ENCODE results near the gene DLG2.

Gene DLG2

DNA sequence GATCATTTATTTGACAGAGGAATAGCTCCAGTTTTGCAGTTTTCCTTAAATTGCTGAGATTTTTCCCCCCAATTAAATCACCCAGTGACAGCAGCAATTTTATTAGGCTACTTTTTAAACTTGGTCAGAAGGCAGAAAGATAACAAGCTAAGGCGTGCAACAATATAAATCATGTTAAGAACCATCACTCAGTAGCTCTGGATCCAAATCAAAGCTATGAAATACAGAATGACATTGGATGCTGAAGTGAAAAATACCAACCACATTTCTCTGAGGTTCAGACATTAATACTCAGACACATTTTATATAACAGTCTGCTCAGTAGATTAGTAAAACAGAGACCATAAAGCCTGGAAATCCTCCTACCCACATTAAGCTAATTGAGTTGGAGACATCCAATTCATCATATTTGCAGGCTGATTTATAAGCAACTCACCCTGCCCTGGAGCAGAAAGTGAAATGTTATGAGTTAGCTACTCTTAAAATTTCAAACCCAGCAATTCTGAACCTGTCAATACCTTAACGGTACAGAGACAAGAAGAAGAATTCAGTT, 1108.4 kb downstream of the DLG2 start:
- DNase-seq (ENCODE audit: low read depth in 4 of 4, low spot score in 1 of 4), result no peak

GRCh38 chr11:84514436-84514835, 1112.7 kb downstream of the DLG2 start:
- no peak for DNase-seq (ENCODE audit: low read depth in 4 of 4, low spot score in 1 of 4)

DNA sequence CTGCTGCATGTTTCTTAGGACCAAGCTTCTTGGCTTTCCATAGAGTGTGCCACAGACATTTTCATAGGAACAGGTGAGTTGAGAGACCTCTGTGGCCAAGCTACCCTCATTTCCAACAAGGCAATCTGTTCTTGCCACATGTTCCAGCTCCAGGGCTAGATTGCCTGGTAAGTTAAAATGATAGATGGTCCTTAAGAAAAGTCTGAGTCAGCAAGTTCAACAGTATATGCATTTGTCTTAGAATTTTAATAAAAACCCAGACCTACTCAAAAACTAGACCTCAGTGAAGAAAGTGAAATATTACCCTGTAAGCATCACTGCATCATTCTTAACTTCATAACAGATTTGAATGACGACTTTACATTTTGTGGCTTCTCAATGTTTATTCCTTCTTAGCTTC, 1123.6 kb downstream of the DLG2 start:
- no peak for DNase-seq (ENCODE audit: low read depth in 4 of 4, low spot score in 1 of 4)

DNA sequence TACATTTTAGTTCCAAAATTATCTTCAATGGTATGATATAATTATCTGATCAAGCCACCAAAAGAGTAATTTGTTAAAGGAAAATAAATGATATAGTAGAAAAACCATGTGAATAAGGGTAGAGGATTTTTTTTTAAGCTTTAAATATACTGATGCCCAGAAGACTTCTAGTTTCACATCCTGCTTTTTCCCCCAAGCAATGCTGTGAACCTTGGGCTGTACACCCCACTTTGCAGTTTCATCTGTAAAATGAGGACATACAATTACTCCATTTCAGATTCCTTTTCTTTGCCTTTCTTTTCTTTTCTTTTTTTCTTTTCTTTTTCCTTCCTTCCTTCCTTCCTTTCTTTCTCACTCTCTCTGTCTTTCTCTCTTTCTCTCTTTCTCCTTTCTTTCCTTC, 1125.4 kb downstream of the DLG2 start:
- no peak for DNase-seq (ENCODE audit: low read depth in 4 of 4, low spot score in 1 of 4)

- no peak for DNase-seq (ENCODE audit: low read depth in 4 of 4, low spot score in 1 of 4)
Observed at GRCh38 chr11:84497981-84498411, 1129.1 kb downstream of the DLG2 start.

DNA sequence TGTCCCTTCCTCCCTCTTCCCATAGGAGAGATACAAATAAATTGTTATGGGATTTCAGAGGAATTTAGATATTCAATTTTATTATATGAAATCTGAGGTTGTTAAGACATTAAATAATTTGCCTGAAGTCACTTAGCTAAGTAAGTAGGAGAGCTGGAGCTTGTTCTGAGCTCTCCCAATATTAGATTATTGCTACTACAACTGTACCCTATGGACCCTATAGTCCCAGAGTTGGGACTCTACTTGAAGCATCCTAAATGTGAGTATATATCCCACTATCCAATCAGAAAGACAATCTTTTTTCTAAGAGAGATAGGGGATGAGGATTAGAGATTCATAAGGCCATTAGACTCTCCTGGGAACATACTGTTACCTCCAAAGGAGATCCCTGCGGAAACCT, 1130.0 kb downstream of the DLG2 start:
- DNase-seq (ENCODE audit: low read depth in 4 of 4, low spot score in 1 of 4), result no peak

DNA sequence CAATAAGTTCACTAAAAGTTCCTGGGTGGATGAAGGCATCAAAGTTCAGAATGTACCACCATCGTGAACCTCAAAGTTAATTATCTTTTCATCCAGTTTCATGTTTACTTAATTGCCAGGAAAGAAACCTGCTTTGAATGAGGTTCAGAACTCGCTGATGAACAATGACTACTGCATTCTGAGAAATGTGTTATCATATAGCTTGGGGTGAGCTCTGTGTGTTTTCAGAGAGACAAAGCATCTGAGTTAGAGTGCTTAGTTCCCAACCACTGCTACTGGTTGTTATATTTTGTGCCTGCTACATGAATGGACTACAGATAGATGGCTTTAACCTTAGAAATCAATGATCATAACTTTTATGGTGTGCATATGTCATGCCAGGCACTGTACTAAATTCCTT, 1131.0 kb downstream of the DLG2 start:
- no peak for DNase-seq (ENCODE audit: low read depth in 4 of 4, low spot score in 1 of 4)

DNA sequence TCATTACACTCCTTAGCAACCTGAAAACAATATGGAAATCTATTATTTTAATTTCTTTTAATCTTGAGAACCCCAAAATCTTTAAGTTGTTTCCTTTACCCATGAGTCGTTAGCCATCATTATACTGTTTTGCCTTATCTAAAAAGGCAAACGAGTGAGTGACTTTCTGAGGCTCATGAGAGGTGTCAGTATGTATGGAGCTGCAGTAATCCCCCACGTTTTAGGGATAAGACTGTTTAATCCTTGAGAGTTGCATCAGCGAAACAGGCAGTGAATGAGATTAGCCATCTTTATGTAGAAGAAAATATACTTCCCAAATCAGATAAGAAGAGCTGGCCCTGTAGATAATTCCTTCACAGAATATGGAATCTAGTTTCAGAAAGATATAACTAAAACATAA, 1147.0 kb downstream of the DLG2 start:
- no peak for DNase-seq (ENCODE audit: low read depth in 4 of 4, low spot score in 1 of 4)

GRCh38 chr11:84476581-84476980, 1150.6 kb downstream of the DLG2 start:
- no peak for DNase-seq (ENCODE audit: low read depth in 4 of 4, low spot score in 1 of 4)

GRCh38 chr11:84471501-84471900, 1155.6 kb downstream of the DLG2 start:
- DNase-seq (ENCODE audit: low read depth in 4 of 4, low spot score in 1 of 4), result no peak

- DNase-seq (ENCODE audit: low read depth in 4 of 4, low spot score in 1 of 4), result no peak
Observed at GRCh38 chr11:84468235-84468634, 1158.9 kb downstream of the DLG2 start.

DNA sequence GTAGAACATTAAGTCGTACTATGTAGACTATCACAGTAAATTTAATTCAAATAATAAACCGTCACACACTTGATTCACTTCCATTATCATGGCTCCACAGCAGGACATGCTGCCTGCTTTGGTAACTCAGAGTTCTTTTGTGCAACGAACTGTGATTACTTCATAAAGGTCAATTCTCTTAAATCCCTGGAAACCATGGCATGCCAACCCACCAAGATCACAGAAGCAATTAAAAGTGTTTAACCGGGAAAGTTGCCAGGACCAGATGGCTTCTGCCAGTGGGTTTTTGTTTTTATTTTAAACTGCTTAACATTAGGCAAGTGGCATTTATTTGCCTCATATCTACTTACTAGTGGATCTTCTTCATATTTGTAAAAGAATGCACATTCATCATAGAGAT, 1162.1 kb downstream of the DLG2 start:
- no peak for DNase-seq (ENCODE audit: low read depth in 4 of 4, low spot score in 1 of 4)

DNA sequence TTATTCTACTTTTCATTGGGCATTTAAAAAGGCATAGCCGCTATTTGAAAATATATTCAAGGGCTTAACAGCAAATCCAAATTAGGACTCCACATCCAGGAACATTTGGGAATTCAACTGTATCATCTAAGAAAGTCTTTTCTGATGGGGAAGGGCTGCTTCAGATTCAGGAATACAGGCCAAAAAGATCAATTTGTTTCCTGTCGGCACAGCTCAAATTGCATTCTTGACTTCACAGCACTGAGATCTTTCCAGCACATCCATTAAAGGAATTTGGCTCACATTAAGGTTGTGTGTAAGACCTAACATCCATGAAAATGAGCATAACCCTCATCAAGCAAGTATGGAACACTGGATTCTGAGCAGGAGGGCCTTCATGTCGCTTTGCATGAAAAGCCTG, 1171.5 kb downstream of the DLG2 start:
- DNase-seq (ENCODE audit: low read depth in 4 of 4, low spot score in 1 of 4), result no peak

DNA sequence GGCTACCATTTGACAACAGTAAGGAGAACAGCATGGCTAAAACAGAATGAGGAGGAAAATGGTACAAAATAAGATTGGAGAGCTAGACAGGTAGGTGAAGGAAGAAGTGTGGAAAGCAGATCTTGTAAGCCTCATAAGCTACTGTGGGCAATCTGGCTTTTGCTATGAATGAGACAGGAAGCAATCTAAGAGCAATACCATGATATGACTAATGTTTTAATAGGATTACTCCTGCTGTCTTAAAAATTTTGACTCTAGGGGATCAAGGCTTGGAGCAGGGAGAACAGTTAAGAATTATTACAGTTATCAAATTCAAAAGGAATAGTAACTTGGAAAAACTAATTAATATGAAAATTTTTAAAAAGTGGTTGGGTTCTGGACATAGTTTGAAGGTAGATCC, 1174.9 kb downstream of the DLG2 start:
- DNase-seq (ENCODE audit: low read depth in 4 of 4, low spot score in 1 of 4), result no peak

- DNase-seq (ENCODE audit: low read depth in 4 of 4, low spot score in 1 of 4), result no peak
Observed at GRCh38 chr11:84438565-84438964, 1188.6 kb downstream of the DLG2 start.

DNA sequence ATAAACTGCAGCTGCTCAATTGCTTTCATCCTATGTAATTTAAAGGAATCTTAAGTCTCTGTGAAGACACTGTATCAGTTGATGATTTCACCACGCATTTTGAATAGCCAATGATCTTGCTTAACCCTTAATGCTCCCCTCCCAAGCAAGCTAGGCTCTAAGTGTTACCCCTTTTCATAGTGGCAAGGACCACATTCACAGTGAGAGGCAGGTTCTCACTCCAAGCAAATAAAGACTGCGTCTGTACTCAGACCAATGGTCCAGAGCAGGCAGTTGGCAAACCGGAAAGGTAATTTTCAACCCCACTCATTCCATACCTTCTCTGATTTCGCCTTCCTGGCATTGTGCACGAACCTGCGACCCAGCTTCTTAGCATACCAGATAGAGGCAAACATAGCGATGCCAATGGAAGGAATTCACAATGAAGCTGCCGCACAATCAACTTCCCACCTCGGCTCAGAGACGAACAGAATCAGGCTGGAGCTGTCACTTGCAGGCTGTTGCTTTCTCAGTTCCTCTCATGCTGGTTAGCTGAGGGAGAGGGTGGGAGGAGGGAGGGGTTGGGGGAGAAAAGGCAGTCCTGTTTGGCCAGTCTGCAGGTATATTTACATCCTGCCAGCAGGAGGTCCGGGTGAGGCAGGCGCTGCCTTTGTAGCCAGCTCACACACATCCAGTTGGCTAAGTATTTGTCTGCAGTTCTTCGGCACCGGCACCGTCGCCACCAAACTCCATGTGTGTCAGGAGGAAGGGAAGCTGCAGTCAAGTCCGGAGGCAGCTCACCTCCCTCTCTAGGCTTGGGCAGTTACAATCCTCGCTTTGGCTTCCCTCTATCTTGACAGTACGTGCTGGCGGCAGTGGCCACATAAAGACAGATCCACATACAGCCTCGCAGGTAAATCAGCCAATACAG, 1189.8 kb downstream of the DLG2 start:
- DNase-seq (ENCODE audit: low read depth in 4 of 4, low spot score in 1 of 4), result no peak

DNA sequence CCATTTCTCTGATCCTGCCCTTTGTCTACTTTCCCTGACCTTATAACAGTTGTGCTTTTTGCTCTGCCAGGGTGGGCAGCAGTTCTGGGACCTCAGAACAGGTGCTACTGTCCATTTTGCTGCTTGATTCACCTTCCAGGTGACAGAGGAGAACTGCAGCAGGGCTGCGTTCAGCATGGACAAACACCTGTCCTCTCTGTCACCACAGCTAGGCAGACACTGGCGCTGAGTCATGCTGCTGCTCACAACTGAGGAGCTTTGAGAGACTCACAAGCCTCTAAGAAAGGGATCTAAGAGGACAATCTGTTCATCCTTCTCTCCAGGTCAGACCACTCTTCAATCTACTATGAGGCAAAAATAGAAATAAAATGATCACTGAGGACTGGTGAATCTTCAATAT, 1196.5 kb downstream of the DLG2 start:
- no peak for DNase-seq (ENCODE audit: low read depth in 4 of 4, low spot score in 1 of 4)

GRCh38 chr11:84425673-84426072, 1201.5 kb downstream of the DLG2 start:
- DNase-seq (ENCODE audit: low read depth in 4 of 4, low spot score in 1 of 4), result no peak

- DNase-seq (ENCODE audit: low read depth in 4 of 4, low spot score in 1 of 4), result no peak
Observed at GRCh38 chr11:84420271-84420670, 1206.9 kb downstream of the DLG2 start.

- DNase-seq (ENCODE audit: low read depth in 4 of 4, low spot score in 1 of 4), result no peak
Observed at GRCh38 chr11:84419616-84420015, 1207.5 kb downstream of the DLG2 start.

DNA sequence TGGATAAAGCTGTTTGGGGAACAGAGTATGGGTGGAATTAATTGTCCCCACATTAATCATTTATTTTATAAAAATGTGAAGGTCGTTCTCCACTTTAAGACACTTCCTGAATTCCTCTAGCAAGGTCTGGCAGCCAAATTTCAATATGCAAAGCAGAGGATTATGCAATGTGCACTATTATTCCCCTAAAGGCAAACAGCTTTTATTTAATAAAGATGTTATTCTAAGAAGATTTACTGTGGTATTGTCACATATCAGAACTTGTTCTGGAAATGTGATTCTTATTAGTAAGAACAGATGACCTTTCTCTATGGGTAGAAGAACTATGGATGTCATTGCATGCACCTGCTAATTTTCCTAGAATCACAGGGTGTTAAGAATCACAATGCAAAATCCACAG, 1212.2 kb downstream of the DLG2 start:
- DNase-seq (ENCODE audit: low read depth in 4 of 4, low spot score in 1 of 4), result no peak

- DNase-seq (ENCODE audit: low read depth in 4 of 4, low spot score in 1 of 4), result no peak
Observed at GRCh38 chr11:84413549-84413948, 1213.6 kb downstream of the DLG2 start.

GRCh38 chr11:84412862-84413261, 1214.3 kb downstream of the DLG2 start:
- DNase-seq (ENCODE audit: low read depth in 4 of 4, low spot score in 1 of 4), result no peak

Data from stimulated activated CD4-positive, alpha-beta T cell treated with anti-CD3 and anti-CD28 coated beads, Interleukin-1b, Interleukin-23, amount 100 ng/mL, for 24 hours (primary cell).